ENCODE results near the gene REXO1. TPM values are rescaled to one million over a fixed set of nuclear protein-coding genes. Genes with fewer than 3 reads are reported as not detected.

Gene REXO1
- total and polyA plus RNA-seq, 2 donors (not counting 3 experiments of a cell fraction or from before 2014, with no cell fraction given) = 41.1 to 56.9 TPM

DNA sequence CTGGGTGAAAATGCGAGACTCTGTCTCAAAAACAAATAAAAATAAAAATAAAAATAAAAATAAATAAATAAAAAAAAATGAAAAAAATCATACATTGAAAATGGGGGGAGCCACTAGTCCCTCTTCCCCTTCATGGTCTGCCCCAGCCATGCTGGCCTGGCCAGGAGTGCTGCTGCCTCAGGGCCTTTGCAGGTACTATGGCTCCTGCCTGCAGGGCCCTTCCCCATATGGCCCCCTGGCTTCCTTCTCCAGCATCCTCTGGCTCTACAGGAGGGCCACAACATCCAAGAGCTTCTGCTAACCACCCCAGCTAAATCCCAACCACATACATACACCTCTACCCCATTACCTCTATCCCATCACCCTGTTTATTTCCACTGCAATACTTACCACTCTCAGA, 41.6 kb upstream of the REXO1 start:
- FAIRE-seq (no peak), DNase-seq (ENCODE audit: low read depth, low spot score) (no peak)
- Histone ChIP-seq H3K36me3 (ENCODE audit: control insufficient read depth in 2 of 2, extremely low read depth in 1 of 2, insufficient read depth in 2 of 2, low read length in 2 of 2) (no peaks in the 10 kb centered on the region), H3K9me1 (replicated peaks; ENCODE audit: control insufficient read depth, extremely low read depth, insufficient read depth, low read length) (no peaks in the 10 kb centered on the region), H3K4me2 (ENCODE audit: insufficient read depth, low read length) (no peak overlapping the region), H4K20me1 (replicated peaks; ENCODE audit: control insufficient read depth, extremely low read depth, insufficient read depth, low read length) (no peaks in the 10 kb centered on the region), H3K27me3 (ENCODE audit: control insufficient read depth in 2 of 2, insufficient read depth in 2 of 2, low read length in 2 of 2) (no peaks in the 10 kb centered on the region), H3K9ac (replicated peaks; ENCODE audit: extremely low read depth, insufficient read depth, low read length) (no peak overlapping the region), H2AFZ (ENCODE audit: low read depth, low read length) (no peak overlapping the region), H3K27ac (ENCODE audit: insufficient read depth, low read depth, low read length) (no peak overlapping the region), H3K9me3 (replicated peaks; ENCODE audit: control insufficient read depth, insufficient read depth, low read length) (no peaks in the 10 kb centered on the region), H3K4me3 (replicated peaks in 1 of 3; ENCODE audit: insufficient read depth in 1 of 3, low read depth in 1 of 3, low read length in 3 of 3) (no peak overlapping the region), H3K79me2 (ENCODE audit: control insufficient read depth, insufficient read depth, low read length) (peaks cover 2% of the 10 kb centered on the region), H3K4me1 (ENCODE audit: control insufficient read depth, extremely low read depth, insufficient read depth, low read length) (no peaks in the 10 kb centered on the region)
- dilution Hi-C loops (cut with MboI; ENCODE audit: extremely low pct_ligation_motif_present, low sequenced_read_pairs) (no loop called here), intact Hi-C loops (cut with micrococcal nuclease) (no loop called here)
- TF ChIP-seq GATA2 (IDR thresholded peaks at IDR 0.05; ENCODE audit: insufficient read depth, insufficient read length, low read depth, low read length) (no peak), MYC (IDR thresholded peaks at IDR 0.05; ENCODE audit: low read depth, low read length) (no peak), POLR2AphosphoS5 (IDR thresholded peaks at IDR 0.05; ENCODE audit: insufficient read depth, low read depth, low read length) (no peak), EZH2 (IDR thresholded peaks at IDR 0.05; ENCODE audit: borderline replicate concordance, low read depth, low read length, severe bottlenecking) (no peak), JUN (IDR thresholded peaks at IDR 0.05; ENCODE audit: borderline replicate concordance, insufficient read depth, insufficient read length, low read depth) (no peak), FOS (IDR thresholded peaks at IDR 0.05; ENCODE audit: borderline replicate concordance, insufficient read depth, low read length) (no peak), POLR2A (IDR thresholded peaks at IDR 0.05; ENCODE audit: low read depth, low read length) (no peak)
- TF ChIP-seq, protein P1, sequence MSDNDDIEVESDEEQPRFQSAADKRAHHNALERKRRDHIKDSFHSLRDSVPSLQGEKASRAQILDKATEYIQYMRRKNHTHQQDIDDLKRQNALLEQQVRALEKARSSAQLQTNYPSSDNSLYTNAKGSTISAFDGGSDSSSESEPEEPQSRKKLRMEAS (IDR thresholded peaks at IDR 0.05; ENCODE audit: insufficient read depth, insufficient read length) = no peak
- TF ChIP-seq, protein P2, sequence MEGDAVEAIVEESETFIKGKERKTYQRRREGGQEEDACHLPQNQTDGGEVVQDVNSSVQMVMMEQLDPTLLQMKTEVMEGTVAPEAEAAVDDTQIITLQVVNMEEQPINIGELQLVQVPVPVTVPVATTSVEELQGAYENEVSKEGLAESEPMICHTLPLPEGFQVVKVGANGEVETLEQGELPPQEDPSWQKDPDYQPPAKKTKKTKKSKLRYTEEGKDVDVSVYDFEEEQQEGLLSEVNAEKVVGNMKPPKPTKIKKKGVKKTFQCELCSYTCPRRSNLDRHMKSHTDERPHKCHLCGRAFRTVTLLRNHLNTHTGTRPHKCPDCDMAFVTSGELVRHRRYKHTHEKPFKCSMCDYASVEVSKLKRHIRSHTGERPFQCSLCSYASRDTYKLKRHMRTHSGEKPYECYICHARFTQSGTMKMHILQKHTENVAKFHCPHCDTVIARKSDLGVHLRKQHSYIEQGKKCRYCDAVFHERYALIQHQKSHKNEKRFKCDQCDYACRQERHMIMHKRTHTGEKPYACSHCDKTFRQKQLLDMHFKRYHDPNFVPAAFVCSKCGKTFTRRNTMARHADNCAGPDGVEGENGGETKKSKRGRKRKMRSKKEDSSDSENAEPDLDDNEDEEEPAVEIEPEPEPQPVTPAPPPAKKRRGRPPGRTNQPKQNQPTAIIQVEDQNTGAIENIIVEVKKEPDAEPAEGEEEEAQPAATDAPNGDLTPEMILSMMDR (IDR thresholded peaks at IDR 0.05; ENCODE audit: extremely low read depth in 1 of 2, insufficient read depth in 1 of 2, low read depth in 1 of 2, low read length in 2 of 2) = no peak
- no TSS peak for BruUV-seq (replicated peaks)
- POLR2A ChIA-PET = no interaction called here
- CTCF ChIA-PET = no interaction called here

All from endothelial cell of umbilical vein (primary cell).